ENCODE measurements around the gene AKAP6. TPM values are rescaled to one million over a fixed set of nuclear protein-coding genes. Genes with fewer than 3 reads are reported as not detected.

Gene AKAP6
- total and polyA plus RNA-seq, 8 donors, result 3.7 to 7.2 (median 6.0) TPM

- intact Hi-C loops (cut with DNase I), result no loop called here
- Histone ChIP-seq H3K9me3 (no peaks in the 10 kb centered on the region), H3K36me3 (no peaks in the 10 kb centered on the region), H3K27me3 (no peaks in the 10 kb centered on the region), H3K4me3 (no peak overlapping the region), H3K4me1 (no peaks in the 10 kb centered on the region), H3K27ac (no peak overlapping the region)
- no peak for ATAC-seq
- DNase-seq, result no peak
- TF ChIP-seq CTCF (IDR thresholded peaks at IDR 0.05), result no peak
Measured at GRCh38 chr14:32603992-32604565, 275.0 kb downstream of the AKAP6 start.

GRCh38 chr14:32606301-32606700 is 277.2 kb downstream of the AKAP6 start:
- no peaks in the 10 kb centered on the region for H3K36me3 ChIP-seq
- H3K4me1 ChIP-seq, result no peaks in the 10 kb centered on the region

GRCh38 chr14:32607399-32607798 is 278.3 kb downstream of the AKAP6 start:
- no peaks in the 10 kb centered on the region for H3K27me3 ChIP-seq
- H3K36me3 ChIP-seq, result no peaks in the 10 kb centered on the region
- no peak overlapping the region for H3K27ac ChIP-seq
- no peaks in the 10 kb centered on the region for H3K9me3 ChIP-seq
- ATAC-seq, result no peak
- no peak overlapping the region for H3K4me3 ChIP-seq
- intact Hi-C loops (cut with DNase I), result no loop called here
- TF ChIP-seq CTCF (IDR thresholded peaks at IDR 0.05), result no peak
- H3K4me1 ChIP-seq, result no peaks in the 10 kb centered on the region
- no peak for DNase-seq

More at GRCh38 chr14:32606301-32606700, 277.2 kb downstream of the AKAP6 start:
- DNase-seq, result no peak
- intact Hi-C loops (cut with DNase I), result no loop called here
- Histone ChIP-seq H3K4me3 (no peak overlapping the region), H3K27me3 (no peaks in the 10 kb centered on the region), H3K9me3 (no peaks in the 10 kb centered on the region), H3K27ac (no peak overlapping the region)
- no peak for TF ChIP-seq CTCF (IDR thresholded peaks at IDR 0.05)
- no peak for ATAC-seq

DNA sequence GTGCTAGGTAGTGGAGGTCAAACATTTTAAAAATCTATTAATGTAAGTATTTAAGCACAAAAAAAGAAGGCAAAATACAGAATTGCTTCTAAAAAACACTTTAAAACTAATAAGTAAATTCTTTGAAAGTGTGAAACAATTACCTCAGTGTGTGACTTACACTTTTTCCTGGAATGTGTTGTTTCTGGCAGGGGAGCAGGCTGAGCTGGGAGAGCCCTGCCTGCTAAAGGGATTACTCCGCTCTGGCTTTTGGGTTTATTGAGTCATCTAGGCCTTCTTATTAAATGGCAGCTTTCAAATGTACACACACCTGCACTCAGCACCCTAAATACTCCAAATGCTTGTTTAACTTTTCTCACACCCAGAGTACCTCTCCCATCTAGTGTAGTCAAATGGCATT is 279.8 kb downstream of the AKAP6 start:
- Histone ChIP-seq H3K4me1 (no peaks in the 10 kb centered on the region), H3K4me3 (no peak overlapping the region), H3K27ac (no peak overlapping the region), H3K27me3 (no peaks in the 10 kb centered on the region), H3K9me3 (no peaks in the 10 kb centered on the region), H3K36me3 (no peaks in the 10 kb centered on the region)
- no peak for TF ChIP-seq CTCF (IDR thresholded peaks at IDR 0.05)
- ATAC-seq, result peak; percentile 43
- DNase-seq, result no peak
- intact Hi-C loops (cut with DNase I), result no loop called here

DNA sequence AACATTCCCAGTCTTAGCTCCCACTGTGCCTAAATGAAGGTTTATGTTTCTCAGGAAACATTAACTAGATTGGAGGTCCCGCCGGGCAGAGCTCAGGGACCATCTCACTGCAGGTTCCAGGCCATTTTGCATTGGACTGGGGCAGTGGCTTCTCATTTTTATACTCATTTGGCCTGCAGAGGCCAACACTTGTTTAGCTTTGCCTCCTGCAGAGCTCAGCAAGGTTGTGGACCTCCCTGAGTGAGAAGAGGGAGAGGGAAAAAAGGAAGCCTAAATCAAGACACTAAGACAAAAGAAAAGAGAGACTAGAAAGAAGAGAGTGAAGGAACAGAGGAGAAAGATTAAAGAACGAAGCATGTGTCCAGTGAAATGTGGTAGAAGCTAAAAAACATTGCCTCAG is 280.3 kb downstream of the AKAP6 start:
- Histone ChIP-seq H3K36me3 (no peaks in the 10 kb centered on the region), H3K4me3 (no peak overlapping the region), H3K4me1 (no peaks in the 10 kb centered on the region), H3K27me3 (no peaks in the 10 kb centered on the region), H3K27ac (no peak overlapping the region), H3K9me3 (no peaks in the 10 kb centered on the region)
- ATAC-seq, result no peak
- intact Hi-C loops (cut with DNase I), result no loop called here
- TF ChIP-seq CTCF (IDR thresholded peaks at IDR 0.05), result no peak
- DNase-seq, result no peak
